ENCODE data around the gene DUSP22.

The DUSP22 gene

DNA sequence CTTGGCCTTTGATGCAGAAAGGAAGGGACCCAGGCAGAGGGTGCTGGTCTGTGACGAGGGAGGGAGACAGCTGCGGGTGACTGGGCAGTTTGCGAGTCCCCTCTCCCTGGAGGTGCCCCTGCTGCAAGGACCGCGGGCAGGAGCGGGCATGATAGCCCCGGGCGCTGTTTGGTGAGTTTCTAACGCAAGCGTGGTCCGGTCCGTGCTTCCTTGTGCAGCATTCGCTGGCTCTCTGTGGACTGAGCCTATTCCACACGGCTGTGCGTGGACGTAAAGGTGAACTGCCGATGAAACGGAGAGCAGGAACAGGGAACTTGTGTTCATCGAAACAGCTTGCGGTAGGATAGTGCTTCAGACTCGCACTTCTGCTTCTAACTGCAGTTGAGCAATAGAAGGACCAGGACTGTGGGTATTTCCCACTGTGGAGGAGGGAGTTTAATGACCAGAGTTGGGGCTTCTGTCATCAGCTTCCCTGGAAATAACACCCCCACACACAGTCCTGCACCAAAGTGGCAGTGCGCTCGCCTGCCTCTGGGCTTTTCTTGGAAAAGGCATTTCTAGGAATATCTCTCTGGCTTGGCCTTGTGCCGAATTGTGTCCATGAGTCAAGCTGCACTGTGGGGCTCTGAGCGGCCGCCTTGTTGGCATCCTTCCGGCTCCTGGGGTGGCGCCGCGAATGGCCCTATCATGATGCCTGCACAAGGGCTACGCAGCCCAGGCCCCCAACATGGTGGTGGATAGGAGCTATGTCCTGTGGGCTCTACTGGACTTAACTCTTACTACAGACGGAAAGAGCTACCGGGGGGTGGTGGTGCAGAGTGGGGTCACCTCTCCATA lies 48.9 kb downstream of the DUSP22 start:
- Histone ChIP-seq H2BK15ac (replicated peaks; ENCODE audit: low read depth) (no peak overlapping the region), H4K5ac (ENCODE audit: low read length) (no peak overlapping the region), H3K23ac (ENCODE audit: low read length) (no peak overlapping the region), H2BK120ac (ENCODE audit: low read depth, low read length) (no peak overlapping the region), H2BK5ac (ENCODE audit: low read length) (no peak overlapping the region), H3K18ac (ENCODE audit: low read length) (no peak overlapping the region), H2AK5ac (ENCODE audit: low read length) (no peak overlapping the region), H3K4me1 (ENCODE audit: control insufficient read depth, low read depth, low read length) (no peaks in the 10 kb centered on the region), H3K4me2 (ENCODE audit: low read length) (no peak overlapping the region), H3K27me3 (ENCODE audit: insufficient read depth, low read length, poor library complexity) (no peaks in the 10 kb centered on the region), H3K56ac (ENCODE audit: low read length) (no peak overlapping the region), H3K79me2 (ENCODE audit: control insufficient read depth, insufficient read depth, low read length) (no peaks in the 10 kb centered on the region), H3K9ac (ENCODE audit: low read length) (no peak overlapping the region), H3K4me3 (ENCODE audit: low read length) (no peak overlapping the region), H3K36me3 (ENCODE audit: control insufficient read depth, insufficient read depth, low read length) (no peaks in the 10 kb centered on the region), H3K27ac (ENCODE audit: low read depth, low read length) (no peak overlapping the region), H4K8ac (ENCODE audit: low read depth, low read length) (no peak overlapping the region), H3K79me1 (ENCODE audit: low read length) (no peaks in the 10 kb centered on the region), H3K4ac (ENCODE audit: low read depth, low read length) (no peak overlapping the region)
- DNase-seq = no peak
- no CpG with 5 or more reads among the region's 33 CpGs for WGBS (ENCODE audit: extremely low coverage, insufficient coverage, low lambda C conversion rate)

DNA sequence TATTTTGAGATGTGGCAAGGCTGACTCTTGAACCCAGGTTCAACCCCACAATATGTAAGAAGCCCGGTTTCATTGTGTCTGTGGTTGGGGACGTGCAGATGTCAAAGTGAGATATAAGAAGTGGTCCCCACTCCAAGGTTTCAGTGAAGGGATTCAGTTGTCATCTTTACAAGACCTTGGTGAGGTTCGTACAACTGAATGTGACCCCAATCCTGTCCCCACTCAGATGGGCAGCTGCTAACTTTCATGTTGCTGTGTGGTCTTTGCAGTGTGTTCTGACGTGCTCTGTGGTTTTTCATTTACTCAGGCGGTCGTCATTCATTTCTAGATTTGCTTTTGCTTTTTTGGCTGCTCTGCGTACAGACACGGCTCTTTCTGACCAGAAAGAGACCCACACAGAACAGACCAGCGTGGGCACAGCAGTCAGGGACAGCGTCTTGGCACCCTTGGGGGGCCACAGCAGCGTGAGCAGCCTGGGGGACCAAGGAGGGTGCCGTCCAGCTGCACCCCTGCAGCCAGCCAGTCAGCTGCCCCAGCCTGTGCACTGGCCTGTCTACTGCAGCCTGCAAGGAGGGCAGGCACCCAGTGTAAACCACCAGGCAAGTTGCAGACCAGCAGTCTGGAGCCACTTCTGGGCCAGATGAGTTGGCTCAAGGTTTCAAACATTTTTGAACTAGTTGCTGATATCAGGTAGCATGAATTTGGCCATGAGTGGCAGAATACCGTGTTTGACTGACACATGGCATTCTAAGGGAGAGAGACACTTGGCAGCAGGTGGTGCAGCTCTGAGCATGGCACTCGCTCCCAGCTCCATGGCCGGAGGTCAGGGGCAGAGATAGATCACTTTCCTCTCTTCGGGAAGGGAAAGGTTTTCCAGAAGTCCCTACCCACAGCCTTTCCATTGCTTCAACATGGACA lies 49.9 kb downstream of the DUSP22 start:
- no peak overlapping the region for H4K5ac ChIP-seq (ENCODE audit: low read length)
- no peak overlapping the region for H3K56ac ChIP-seq (ENCODE audit: low read length)
- H3K27me3 ChIP-seq (ENCODE audit: insufficient read depth, low read length, poor library complexity) = no peaks in the 10 kb centered on the region
- WGBS (ENCODE audit: extremely low coverage, insufficient coverage, low lambda C conversion rate) = no CpG with 5 or more reads among the region's 16 CpGs
- no peak overlapping the region for H3K4me2 ChIP-seq (ENCODE audit: low read length)
- no peaks in the 10 kb centered on the region for H3K79me2 ChIP-seq (ENCODE audit: control insufficient read depth, insufficient read depth, low read length)
- no peak overlapping the region for H2BK15ac ChIP-seq (replicated peaks; ENCODE audit: low read depth)
- no peak overlapping the region for H3K27ac ChIP-seq (ENCODE audit: low read depth, low read length)
- H2AK5ac ChIP-seq (ENCODE audit: low read length) = no peak overlapping the region
- no peak overlapping the region for H4K8ac ChIP-seq (ENCODE audit: low read depth, low read length)
- H3K4me1 ChIP-seq (ENCODE audit: control insufficient read depth, low read depth, low read length) = no peaks in the 10 kb centered on the region
- H3K23ac ChIP-seq (ENCODE audit: low read length) = no peak overlapping the region
- no peaks in the 10 kb centered on the region for H3K79me1 ChIP-seq (ENCODE audit: low read length)
- no peak overlapping the region for H2BK120ac ChIP-seq (ENCODE audit: low read depth, low read length)
- H3K18ac ChIP-seq (ENCODE audit: low read length) = no peak overlapping the region
- H3K9ac ChIP-seq (ENCODE audit: low read length) = no peak overlapping the region
- no peaks in the 10 kb centered on the region for H3K36me3 ChIP-seq (ENCODE audit: control insufficient read depth, insufficient read depth, low read length)
- H2BK5ac ChIP-seq (ENCODE audit: low read length) = no peak overlapping the region
- no peak for DNase-seq
- H3K4ac ChIP-seq (ENCODE audit: low read depth, low read length) = no peak overlapping the region
- H3K4me3 ChIP-seq (ENCODE audit: low read length) = no peak overlapping the region

DNA sequence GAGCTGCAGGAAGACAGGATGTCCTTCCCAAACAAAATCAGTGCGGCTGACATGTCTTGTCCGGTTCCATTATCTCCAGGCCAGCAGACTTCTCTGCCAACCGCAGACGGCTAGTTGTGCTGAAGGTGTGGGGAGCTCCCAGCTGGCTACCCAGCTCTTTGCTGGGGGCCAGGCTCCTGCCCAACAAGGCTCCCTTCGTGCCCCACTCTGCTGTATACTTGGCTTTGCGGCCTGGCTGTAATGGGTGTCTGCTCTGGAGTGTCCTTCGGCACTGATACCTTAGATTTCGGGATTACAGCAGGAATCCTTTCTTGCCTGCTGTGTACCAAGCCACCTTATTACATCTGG lies 50.5 kb downstream of the DUSP22 start:
- Histone ChIP-seq H3K56ac (ENCODE audit: low read length) (no peak overlapping the region), H3K79me1 (ENCODE audit: low read length) (no peaks in the 10 kb centered on the region), H3K4ac (ENCODE audit: low read depth, low read length) (no peak overlapping the region), H2BK5ac (ENCODE audit: low read length) (no peak overlapping the region), H4K5ac (ENCODE audit: low read length) (no peak overlapping the region), H4K8ac (ENCODE audit: low read depth, low read length) (no peak overlapping the region), H3K27me3 (ENCODE audit: insufficient read depth, low read length, poor library complexity) (no peaks in the 10 kb centered on the region), H3K79me2 (ENCODE audit: control insufficient read depth, insufficient read depth, low read length) (no peaks in the 10 kb centered on the region), H3K9ac (ENCODE audit: low read length) (no peak overlapping the region), H2BK120ac (ENCODE audit: low read depth, low read length) (no peak overlapping the region), H2AK5ac (ENCODE audit: low read length) (no peak overlapping the region), H3K27ac (ENCODE audit: low read depth, low read length) (no peak overlapping the region), H3K4me2 (ENCODE audit: low read length) (no peak overlapping the region), H3K36me3 (ENCODE audit: control insufficient read depth, insufficient read depth, low read length) (no peaks in the 10 kb centered on the region), H3K18ac (ENCODE audit: low read length) (no peak overlapping the region), H3K4me1 (ENCODE audit: control insufficient read depth, low read depth, low read length) (no peaks in the 10 kb centered on the region), H3K23ac (ENCODE audit: low read length) (no peak overlapping the region), H3K4me3 (ENCODE audit: low read length) (no peak overlapping the region), H2BK15ac (replicated peaks; ENCODE audit: low read depth) (no peak overlapping the region)
- no peak for DNase-seq
- no CpG with 5 or more reads among the region's 8 CpGs for WGBS (ENCODE audit: extremely low coverage, insufficient coverage, low lambda C conversion rate)

DNA sequence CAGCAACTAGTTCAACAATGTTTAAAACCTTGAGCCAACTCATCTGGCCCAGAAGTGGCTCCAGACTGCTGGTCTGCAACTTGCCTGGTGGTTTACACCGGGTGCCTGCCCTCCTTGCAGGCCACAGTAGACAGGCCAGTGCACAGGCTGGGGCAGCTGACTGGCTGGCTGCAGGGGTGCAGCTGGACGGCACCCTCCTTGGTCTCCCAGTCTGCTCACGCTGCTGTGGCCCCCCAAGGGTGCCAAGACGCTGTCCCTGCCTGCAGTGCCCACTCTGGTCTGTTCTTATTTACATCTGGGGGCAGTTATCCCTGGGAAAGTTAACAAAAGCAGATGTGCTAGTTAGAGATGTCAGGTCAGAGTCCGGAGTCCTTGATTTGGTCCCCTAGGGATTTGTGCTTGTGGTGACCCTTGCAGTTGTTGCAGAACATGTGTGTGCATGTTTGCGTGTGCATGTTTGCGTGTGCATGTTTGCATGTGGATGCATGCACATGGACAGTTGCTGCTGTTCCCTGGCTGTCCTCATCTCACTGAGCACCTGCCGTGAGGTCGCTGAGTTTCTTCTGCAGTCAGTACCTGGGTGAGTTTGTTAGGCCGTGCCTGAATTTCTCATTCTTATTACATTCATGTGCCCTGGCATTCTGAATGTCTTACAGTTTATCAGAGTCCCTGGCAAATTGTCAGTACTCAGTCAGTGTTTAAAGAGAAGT lies 51.1 kb downstream of the DUSP22 start:
- Histone ChIP-seq H4K5ac (ENCODE audit: low read length) (no peak overlapping the region), H3K4me3 (ENCODE audit: low read length) (no peak overlapping the region), H3K27me3 (ENCODE audit: insufficient read depth, low read length, poor library complexity) (no peaks in the 10 kb centered on the region), H2BK120ac (ENCODE audit: low read depth, low read length) (no peak overlapping the region), H3K18ac (ENCODE audit: low read length) (no peak overlapping the region), H2BK5ac (ENCODE audit: low read length) (no peak overlapping the region), H3K27ac (ENCODE audit: low read depth, low read length) (no peak overlapping the region), H2BK15ac (replicated peaks; ENCODE audit: low read depth) (no peak overlapping the region), H3K9ac (ENCODE audit: low read length) (no peak overlapping the region), H4K8ac (ENCODE audit: low read depth, low read length) (no peak overlapping the region), H3K36me3 (ENCODE audit: control insufficient read depth, insufficient read depth, low read length) (no peaks in the 10 kb centered on the region), H3K4me1 (ENCODE audit: control insufficient read depth, low read depth, low read length) (no peaks in the 10 kb centered on the region), H3K79me1 (ENCODE audit: low read length) (no peaks in the 10 kb centered on the region), H3K4ac (ENCODE audit: low read depth, low read length) (no peak overlapping the region), H2AK5ac (ENCODE audit: low read length) (no peak overlapping the region), H3K79me2 (ENCODE audit: control insufficient read depth, insufficient read depth, low read length) (no peaks in the 10 kb centered on the region), H3K56ac (ENCODE audit: low read length) (no peak overlapping the region), H3K23ac (ENCODE audit: low read length) (no peak overlapping the region), H3K4me2 (ENCODE audit: low read length) (no peak overlapping the region)
- no peak for DNase-seq
- WGBS (ENCODE audit: extremely low coverage, insufficient coverage, low lambda C conversion rate) = no CpG with 5 or more reads among the region's 10 CpGs

DNA sequence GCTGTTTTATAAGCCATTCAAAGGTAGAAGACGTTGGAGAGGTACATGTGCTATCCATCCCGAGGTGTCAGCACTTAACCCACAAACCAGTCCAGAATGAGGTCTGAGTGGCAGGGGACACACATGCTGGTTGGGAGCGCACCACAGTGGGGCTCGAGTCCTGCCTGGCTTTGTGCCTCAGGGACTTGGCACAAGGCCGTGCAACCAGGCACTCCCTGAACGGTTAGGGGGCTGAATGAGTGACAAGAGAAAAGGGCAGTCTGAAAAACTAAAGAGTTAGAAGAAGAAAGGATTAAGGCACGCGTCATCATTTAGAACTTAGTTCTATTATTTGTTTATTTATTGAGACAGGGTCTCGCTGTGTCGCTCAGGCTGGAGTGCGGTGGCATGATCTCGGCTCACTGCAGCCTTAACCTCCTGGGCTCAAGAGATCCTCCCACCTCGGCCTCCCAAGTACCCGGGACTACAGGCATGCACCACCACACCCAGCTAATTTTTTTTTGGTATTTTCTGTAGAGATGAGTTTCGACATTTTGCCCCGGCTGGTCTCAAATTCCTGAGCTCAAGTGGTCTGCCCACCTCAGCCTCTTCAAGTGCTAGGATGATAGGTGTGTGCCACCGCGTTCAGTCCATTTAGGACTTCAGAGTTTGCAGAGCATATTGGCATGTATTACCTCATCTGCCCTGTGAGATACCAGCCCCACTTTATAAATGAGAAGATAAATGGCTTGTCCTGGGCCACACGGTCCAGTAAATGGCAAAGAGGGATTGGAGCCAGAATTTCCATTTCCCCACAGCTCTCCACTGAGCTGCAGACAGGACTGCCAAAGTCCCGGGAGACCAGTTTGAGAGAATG lies 51.9 kb downstream of the DUSP22 start:
- Histone ChIP-seq H3K23ac (ENCODE audit: low read length) (no peak overlapping the region), H4K5ac (ENCODE audit: low read length) (no peak overlapping the region), H4K8ac (ENCODE audit: low read depth, low read length) (no peak overlapping the region), H3K27me3 (ENCODE audit: insufficient read depth, low read length, poor library complexity) (no peaks in the 10 kb centered on the region), H3K79me2 (ENCODE audit: control insufficient read depth, insufficient read depth, low read length) (no peaks in the 10 kb centered on the region), H3K27ac (ENCODE audit: low read depth, low read length) (no peak overlapping the region), H3K18ac (ENCODE audit: low read length) (no peak overlapping the region), H3K4ac (ENCODE audit: low read depth, low read length) (no peak overlapping the region), H3K9ac (ENCODE audit: low read length) (no peak overlapping the region), H2BK120ac (ENCODE audit: low read depth, low read length) (no peak overlapping the region), H3K4me2 (ENCODE audit: low read length) (no peak overlapping the region), H2BK5ac (ENCODE audit: low read length) (no peak overlapping the region), H3K36me3 (ENCODE audit: control insufficient read depth, insufficient read depth, low read length) (no peaks in the 10 kb centered on the region), H3K4me1 (ENCODE audit: control insufficient read depth, low read depth, low read length) (no peaks in the 10 kb centered on the region), H2AK5ac (ENCODE audit: low read length) (no peak overlapping the region), H3K4me3 (ENCODE audit: low read length) (no peak overlapping the region), H3K79me1 (ENCODE audit: low read length) (no peaks in the 10 kb centered on the region), H2BK15ac (replicated peaks; ENCODE audit: low read depth) (no peak overlapping the region), H3K56ac (ENCODE audit: low read length) (no peak overlapping the region)
- DNase-seq = no peak
- no CpG with 5 or more reads among the region's 20 CpGs for WGBS (ENCODE audit: extremely low coverage, insufficient coverage, low lambda C conversion rate)

Measured in mesendoderm (in vitro differentiated cells).